Spleen (tissue), 7 donors: ENCODE data around the gene DUSP9.

Experiments used
- POLR2A ChIP-seq, 3 donors: fragments of 450-650 bp; IDR thresholded peaks; one replicate each; pipeline ENCODE4 v1.5.1; 2017; ENCODE audit warnings: antibody characterized with exemption in 3 of 3, mild to moderate bottlenecking in 1 of 3
- TF ChIP-seq, protein P1 (sequence below), 11 experiments: fragments of 200-600 bp in 7 of 11; fragments of 450-650 bp in 4 of 11; sonication (generic) in 4 of 11; IDR thresholded peaks in 8 of 11; conservative IDR thresholded peaks in 3 of 11; 1 replicate in 7 of 11; 2 replicates in 4 of 11; pipeline versions ENCODE4 v1.4.0 to v1.8.0; 2016 to 2021; ENCODE audit warnings: antibody characterized with exemption in 11 of 11, inconsistent platforms in 4 of 11, mild to moderate bottlenecking in 1 of 11
- donor health status: DM: no; HTN: no; CAD: no; lungs with moderate emphysema.
- donor health status: DM: no; HTN: no; CAD: no.
- donor health status: DM: no; HTN: no; CAD: no.

DNA sequence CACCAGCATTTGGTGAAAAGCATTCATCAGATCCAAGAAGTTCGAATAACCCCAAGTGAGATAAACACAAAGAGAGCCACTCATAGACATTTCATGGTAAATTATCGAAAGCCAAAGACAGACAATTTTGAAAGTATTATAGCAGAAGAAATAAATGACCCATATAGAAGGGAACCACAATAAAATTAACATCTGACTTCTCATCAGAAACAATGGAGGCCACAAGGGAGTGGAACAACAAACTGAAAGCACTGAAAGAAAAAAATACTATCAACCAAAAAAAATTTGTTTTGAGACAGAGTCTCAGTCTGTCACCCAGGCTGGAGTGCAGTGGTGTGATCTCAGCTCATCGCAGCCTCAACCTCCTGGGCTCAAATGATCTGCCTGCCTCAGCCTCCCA, 12.3 kb downstream of the DUSP9 start:
- TF ChIP-seq POLR2A (IDR thresholded peaks at IDR 0.05): no peak
- TF ChIP-seq, protein P1, sequence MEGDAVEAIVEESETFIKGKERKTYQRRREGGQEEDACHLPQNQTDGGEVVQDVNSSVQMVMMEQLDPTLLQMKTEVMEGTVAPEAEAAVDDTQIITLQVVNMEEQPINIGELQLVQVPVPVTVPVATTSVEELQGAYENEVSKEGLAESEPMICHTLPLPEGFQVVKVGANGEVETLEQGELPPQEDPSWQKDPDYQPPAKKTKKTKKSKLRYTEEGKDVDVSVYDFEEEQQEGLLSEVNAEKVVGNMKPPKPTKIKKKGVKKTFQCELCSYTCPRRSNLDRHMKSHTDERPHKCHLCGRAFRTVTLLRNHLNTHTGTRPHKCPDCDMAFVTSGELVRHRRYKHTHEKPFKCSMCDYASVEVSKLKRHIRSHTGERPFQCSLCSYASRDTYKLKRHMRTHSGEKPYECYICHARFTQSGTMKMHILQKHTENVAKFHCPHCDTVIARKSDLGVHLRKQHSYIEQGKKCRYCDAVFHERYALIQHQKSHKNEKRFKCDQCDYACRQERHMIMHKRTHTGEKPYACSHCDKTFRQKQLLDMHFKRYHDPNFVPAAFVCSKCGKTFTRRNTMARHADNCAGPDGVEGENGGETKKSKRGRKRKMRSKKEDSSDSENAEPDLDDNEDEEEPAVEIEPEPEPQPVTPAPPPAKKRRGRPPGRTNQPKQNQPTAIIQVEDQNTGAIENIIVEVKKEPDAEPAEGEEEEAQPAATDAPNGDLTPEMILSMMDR (IDR thresholded peaks at IDR 0.05 in 8 of 11, conservative IDR thresholded peaks at IDR 0.05 in 3 of 11): no peak
